Common myeloid progenitor, CD34-positive (primary cell): ENCODE data around the gene RCAN3.

Experiments used
- CTCF ChIA-PET: fragments of 350-600 bp; sonication (Branson Sonifier 250); formaldehyde crosslinking; loops from one replicate; lab custom pipeline; 2021; ENCODE audit warnings: antibody characterized with exemption; lab: Charles Lee
- POLR2A ChIA-PET: fragments of 350-600 bp; sonication (Branson Sonifier 250); formaldehyde crosslinking; loops from one replicate; lab custom pipeline; 2021; ENCODE audit warnings: antibody characterized with exemption; lab: Charles Lee
- DNase-seq, 3 donors: peaks; one replicate each; pipeline versions ENCODE4 v3.0.0 to v3.0.0-alpha.2; 2013
- H3K27ac ChIP-seq, 2 experiments: 1 replicate in 1 of 2; 2 replicates in 1 of 2; pipeline ENCODE4 v1.7.0; 2013; ENCODE audit warnings: inconsistent platforms in 2 of 2, low read length in 2 of 2, mild to moderate bottlenecking in 2 of 2, low read depth in 1 of 2, moderate library complexity in 1 of 2; ENCODE audit not compliant: severe bottlenecking in 2 of 2, insufficient read depth in 1 of 2, poor library complexity in 1 of 2
- H3K27me3 ChIP-seq, 5 experiments: replicated peaks in 2 of 5; 1 replicate in 3 of 5; 2 replicates in 2 of 5; pipeline versions ENCODE4 v1.6.1 to v1.7.0; 2013; ENCODE audit warnings: low read length in 4 of 5, mild to moderate bottlenecking in 2 of 5, moderate library complexity in 2 of 5, inconsistent platforms in 1 of 5; ENCODE audit not compliant: insufficient read depth in 5 of 5, control insufficient read depth in 4 of 5
- H3K36me3 ChIP-seq, 4 experiments: 1 replicate in 2 of 4; 2 replicates in 2 of 4; pipeline versions ENCODE4 v1.6.1 to v1.7.0; 2013; ENCODE audit warnings: low read length in 3 of 4, control low read depth in 1 of 4, mild to moderate bottlenecking in 1 of 4; ENCODE audit not compliant: control insufficient read depth in 4 of 4, insufficient read depth in 4 of 4
- H3K4me1 ChIP-seq, 4 experiments: 1 replicate in 3 of 4; 2 replicates in 1 of 4; pipeline versions ENCODE4 v1.6.1 to v1.7.1; 2013; ENCODE audit warnings: low read length in 3 of 4, mild to moderate bottlenecking in 3 of 4, control low read depth in 1 of 4, inconsistent platforms in 1 of 4, moderate library complexity in 1 of 4; ENCODE audit not compliant: control insufficient read depth in 4 of 4, insufficient read depth in 4 of 4; ENCODE audit errors: control extremely low read depth in 1 of 4
- H3K4me3 ChIP-seq, 7 experiments: 1 replicate in 4 of 7; 2 replicates in 3 of 7; pipeline versions ENCODE4 v1.5.1 to v1.7.0; 2013; ENCODE audit warnings: mild to moderate bottlenecking in 7 of 7, low read length in 6 of 7, moderate library complexity in 6 of 7, inconsistent platforms in 2 of 7, low read depth in 2 of 7, control low read depth in 1 of 7; ENCODE audit not compliant: insufficient read depth in 4 of 7, control insufficient read depth in 1 of 7; ENCODE audit errors: extremely low read depth in 1 of 7
- H3K9me3 ChIP-seq, 5 experiments: 1 replicate in 4 of 5; 2 replicates in 1 of 5; pipeline versions ENCODE4 v1.6.1 to v1.7.1; 2013; ENCODE audit warnings: low read length in 4 of 5, mild to moderate bottlenecking in 2 of 5, inconsistent platforms in 1 of 5, low read depth in 1 of 5, moderate library complexity in 1 of 5; ENCODE audit not compliant: control insufficient read depth in 4 of 5, insufficient read depth in 2 of 5; ENCODE audit errors: control extremely low read depth in 1 of 5
- WGBS: methylation state at CpG from one replicate; pipeline ENCODE4 v1.1.5; 2013; ENCODE audit not compliant: insufficient coverage; 5-methylcytosine and 5-hydroxymethylcytosine counted together

The RCAN3 gene

GRCh38 chr1:24474193-24474592, 28.4 kb upstream of the RCAN3 start:
- POLR2A ChIA-PET: no interaction called here
- Histone ChIP-seq H3K27me3 (no peaks in the 10 kb centered on the region), H3K36me3 (peaks cover 0 to 20% (median 2%) of the 10 kb centered on the region in 4 experiments), H3K4me3 (no peak overlapping the region), H3K27ac (no peak overlapping the region), H3K9me3 (peaks cover 0 to 3% (median 0%) of the 10 kb centered on the region in 5 experiments), H3K4me1 (peaks cover 0 to 12% (median 0%) of the 10 kb centered on the region in 4 experiments)
- no peak for DNase-seq
- CTCF ChIA-PET: no interaction called here

- Histone ChIP-seq H3K9me3 (no peaks in the 10 kb centered on the region), H3K27me3 (no peaks in the 10 kb centered on the region), H3K4me1 (peaks cover 0 to 17% (median 0%) of the 10 kb centered on the region in 4 experiments), H3K4me3 (no peak overlapping the region), H3K36me3 (peaks cover 0 to 5% (median 2%) of the 10 kb centered on the region in 4 experiments), H3K27ac (no peak overlapping the region)
- DNase-seq: no peak
- ChIA-PET POLR2A (no interaction called here), CTCF (no interaction called here)
- WGBS: 100% methylated on average over 1 of the region's 4 CpGs
Observed at GRCh38 chr1:24475700-24476099, 26.9 kb upstream of the RCAN3 start.

DNA sequence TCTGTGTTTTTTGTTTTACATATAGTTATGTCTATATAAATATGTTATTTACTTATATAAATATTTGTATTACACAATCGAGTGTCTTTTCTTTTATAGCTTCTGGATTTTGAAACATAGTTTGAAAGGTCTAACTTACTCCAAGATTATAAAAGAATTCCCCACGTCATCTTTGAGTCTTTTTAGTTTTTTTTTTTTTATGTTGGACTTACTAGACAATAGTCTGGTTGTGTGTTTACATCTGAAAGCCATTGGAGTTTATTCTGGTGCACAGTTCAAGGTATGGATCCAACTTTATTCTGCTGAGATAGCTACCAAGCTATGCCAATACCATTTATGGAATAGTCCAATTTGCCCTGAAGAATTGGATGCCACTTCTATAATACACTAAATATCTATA, 26.1 kb upstream of the RCAN3 start:
- Histone ChIP-seq H3K36me3 (peaks cover 0 to 5% (median 0%) of the 10 kb centered on the region in 4 experiments), H3K27ac (no peak overlapping the region), H3K4me3 (no peak overlapping the region), H3K4me1 (peaks cover 6 to 18% (median 7%) of the 10 kb centered on the region in 4 experiments), H3K9me3 (no peaks in the 10 kb centered on the region), H3K27me3 (no peaks in the 10 kb centered on the region)
- no CpG with 5 or more reads among the region's 2 CpGs for WGBS
- DNase-seq: no peak
- ChIA-PET POLR2A (no interaction called here), CTCF (no interaction called here)

- 100% methylated on average over 2 of the region's 4 CpGs for WGBS
- DNase-seq: no peak
- Histone ChIP-seq H3K27me3 (no peaks in the 10 kb centered on the region), H3K36me3 (peaks cover 0 to 5% (median 0%) of the 10 kb centered on the region in 4 experiments), H3K9me3 (no peaks in the 10 kb centered on the region), H3K4me1 (peaks cover 7 to 21% (median 12%) of the 10 kb centered on the region in 4 experiments), H3K4me3 (no peak overlapping the region), H3K27ac (no peak overlapping the region)
- ChIA-PET POLR2A (no interaction called here), CTCF (interaction anchor here (0.8 to 1.5 kb wide), 2 partner anchors 9 to 68 kb away, joined by 3 read pairs; no protein-coding TSS in a partner anchor)
Observed at GRCh38 chr1:24477309-24477708, 25.3 kb upstream of the RCAN3 start.

DNA sequence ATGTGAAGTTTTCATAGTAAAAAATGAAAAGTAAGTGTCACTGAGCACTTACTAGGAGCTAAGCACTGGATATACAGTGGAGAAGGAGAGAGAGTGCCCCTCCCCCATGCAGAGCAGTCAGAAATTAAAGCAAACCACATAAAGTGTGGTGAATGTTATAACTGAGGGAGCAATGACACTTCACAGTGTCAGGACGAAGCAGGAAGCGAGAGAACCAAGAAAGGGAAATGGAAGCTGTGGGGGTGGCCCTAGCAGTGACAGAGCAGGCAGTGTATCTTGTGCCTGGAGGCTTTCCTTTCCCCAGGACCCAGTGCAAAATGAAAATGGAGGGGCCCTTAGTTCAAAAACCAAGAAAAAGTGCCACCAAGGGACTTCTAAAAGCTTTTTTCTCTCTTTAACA, 21.5 kb upstream of the RCAN3 start:
- WGBS: 0% methylated on average over 1 of the region's 2 CpGs
- Histone ChIP-seq H3K27ac (peak overlapping the region in 1 of 2 experiments; percentile 29), H3K36me3 (no peaks in the 10 kb centered on the region), H3K4me3 (peak overlapping the region in 3 of 7 experiments; percentile 7 to 28 (median 12)), H3K4me1 (peaks cover 7 to 21% (median 12%) of the 10 kb centered on the region in 4 experiments), H3K9me3 (no peaks in the 10 kb centered on the region), H3K27me3 (no peaks in the 10 kb centered on the region)
- ChIA-PET POLR2A (no interaction called here), CTCF (interaction anchor here (1.1 kb wide), 1 partner anchor 10 kb away, joined by 3 read pairs; no protein-coding TSS in a partner anchor)
- peak; percentile 40 to 83 (median 77) for DNase-seq

GRCh38 chr1:24481843-24482610, 20.6 kb upstream of the RCAN3 start:
- Histone ChIP-seq H3K27ac (no peak overlapping the region), H3K36me3 (no peaks in the 10 kb centered on the region), H3K9me3 (no peaks in the 10 kb centered on the region), H3K4me1 (peaks cover 7 to 27% (median 12%) of the 10 kb centered on the region in 4 experiments), H3K4me3 (peak overlapping the region in 1 of 7 experiments; percentile 12), H3K27me3 (no peaks in the 10 kb centered on the region)
- POLR2A ChIA-PET: no interaction called here
- CTCF ChIA-PET: interaction anchor here (0.9 to 1.1 kb wide), 2 partner anchors 9 to 67 kb away, joined by 3 to 5 read pairs; partner anchors contain the start of gene NIPAL3
- peak in 1 of 3 donors; percentile 31 for DNase-seq
- WGBS: 89% methylated on average over 16 of the region's 16 CpGs

DNA sequence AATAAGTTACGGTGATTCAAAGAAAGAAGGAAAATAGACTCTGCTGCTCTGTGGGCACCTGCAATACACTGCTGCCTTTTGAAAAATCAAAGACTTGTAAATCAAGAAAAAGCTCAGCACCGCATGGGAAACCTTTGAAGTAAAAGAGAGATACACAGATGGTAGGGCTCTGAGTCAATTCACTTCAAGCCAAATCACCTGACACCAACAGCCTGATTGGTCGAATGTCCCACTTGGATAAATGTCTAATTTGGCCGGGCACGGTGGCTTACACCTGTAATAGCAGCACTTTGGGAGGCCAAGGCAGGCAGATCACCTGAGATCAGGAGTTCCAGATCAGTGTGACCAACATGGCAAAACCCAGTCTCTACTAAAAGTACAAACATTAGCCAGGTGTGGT, 19.2 kb upstream of the RCAN3 start:
- Histone ChIP-seq H3K27ac (no peak overlapping the region), H3K27me3 (no peaks in the 10 kb centered on the region), H3K4me1 (peaks cover 7 to 27% (median 12%) of the 10 kb centered on the region in 4 experiments), H3K36me3 (no peaks in the 10 kb centered on the region), H3K4me3 (no peak overlapping the region), H3K9me3 (no peaks in the 10 kb centered on the region)
- ChIA-PET CTCF (interaction anchor here (1.0 kb wide), 1 partner anchor 41 kb away, joined by 3 read pairs; no protein-coding TSS in a partner anchor), POLR2A (no interaction called here)
- no peak for DNase-seq
- WGBS: 93% methylated on average over 5 of the region's 5 CpGs
